Epidermal melanocyte (primary cell): ENCODE results near the gene CAD.
"Not testable (repeated sequence)": the region's sequence is repeated elsewhere in the genome, so short reads cannot be mapped to it uniquely, and the experiment has no call there.

ENCODE experiments used
- DNase-seq: peaks from one replicate; pipeline ENCODE4 v3.0.0; 2011; ENCODE audit warnings: low spot score; ENCODE audit not compliant: insufficient read length

The CAD gene

GRCh38 chr2:27255660-27256059, 38.5 kb downstream of the CAD start:
- DNase-seq = no peak

- no peak for DNase-seq
Measured at GRCh38 chr2:27256855-27257454, 39.8 kb downstream of the CAD start.

- no peak for DNase-seq
Measured at GRCh38 chr2:27258051-27258450, 40.9 kb downstream of the CAD start.

DNA sequence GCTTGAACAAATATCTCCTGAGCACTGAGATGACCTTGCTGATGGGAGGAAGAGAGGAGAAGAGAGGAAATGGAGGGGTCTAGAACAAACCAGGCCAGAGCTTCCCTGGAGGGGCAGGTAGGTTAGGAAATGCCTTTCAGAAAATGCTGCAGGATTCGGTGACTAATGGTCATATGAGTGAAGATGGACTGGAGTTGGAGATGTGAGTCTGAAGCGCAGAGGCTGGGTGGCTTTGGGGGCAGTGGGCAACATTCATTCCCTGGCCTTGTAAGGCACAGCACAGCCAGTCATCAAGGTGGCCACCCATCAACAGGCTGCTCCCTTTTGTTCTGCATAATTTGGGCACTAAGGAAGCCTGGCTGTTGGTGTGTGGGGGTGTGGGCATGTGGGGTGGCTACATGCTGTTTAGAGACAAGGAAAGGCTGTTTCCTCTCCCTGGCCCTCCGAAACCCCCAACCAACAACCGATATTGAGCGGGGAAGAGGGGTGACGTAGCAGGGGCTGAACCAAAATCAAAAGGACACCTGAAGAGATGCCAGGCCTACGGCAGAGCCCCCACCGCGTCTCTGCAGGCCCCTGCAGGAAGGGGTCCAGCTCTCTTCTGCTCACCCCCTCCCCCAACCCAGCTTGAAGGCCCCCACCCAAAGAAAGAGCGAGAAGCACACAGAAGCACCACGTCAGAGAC, 44.2 kb downstream of the CAD start:
- no peak for DNase-seq

DNA sequence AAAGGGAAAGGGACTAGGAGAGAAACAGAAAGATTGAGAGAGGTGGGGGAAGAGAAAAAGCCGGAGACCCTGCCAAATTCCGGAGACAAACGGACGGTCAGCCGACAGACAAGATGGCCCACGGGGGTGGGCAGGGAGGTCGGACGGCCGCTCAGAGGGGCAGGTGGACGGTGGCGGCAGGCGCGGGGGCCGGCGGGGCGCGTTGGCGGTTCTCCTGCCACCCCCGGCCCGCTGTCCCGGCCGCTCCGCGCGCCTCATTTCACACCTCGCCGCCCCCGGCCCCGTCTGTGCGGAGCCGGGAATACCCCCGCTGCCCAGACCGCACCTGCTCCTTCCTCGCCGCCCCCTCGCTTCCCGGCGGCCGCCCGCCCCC, 44.7 kb downstream of the CAD start:
- no peak for DNase-seq

- DNase-seq = peak; percentile 77
Measured at GRCh38 chr2:27262379-27263286, 45.5 kb downstream of the CAD start, which contains the start of gene SLC30A3. Gene SLC30A3, minus strand, starts transcription at chr2:27263047. Its CDS starts 141 bp downstream, at chr2:27262906.

DNA sequence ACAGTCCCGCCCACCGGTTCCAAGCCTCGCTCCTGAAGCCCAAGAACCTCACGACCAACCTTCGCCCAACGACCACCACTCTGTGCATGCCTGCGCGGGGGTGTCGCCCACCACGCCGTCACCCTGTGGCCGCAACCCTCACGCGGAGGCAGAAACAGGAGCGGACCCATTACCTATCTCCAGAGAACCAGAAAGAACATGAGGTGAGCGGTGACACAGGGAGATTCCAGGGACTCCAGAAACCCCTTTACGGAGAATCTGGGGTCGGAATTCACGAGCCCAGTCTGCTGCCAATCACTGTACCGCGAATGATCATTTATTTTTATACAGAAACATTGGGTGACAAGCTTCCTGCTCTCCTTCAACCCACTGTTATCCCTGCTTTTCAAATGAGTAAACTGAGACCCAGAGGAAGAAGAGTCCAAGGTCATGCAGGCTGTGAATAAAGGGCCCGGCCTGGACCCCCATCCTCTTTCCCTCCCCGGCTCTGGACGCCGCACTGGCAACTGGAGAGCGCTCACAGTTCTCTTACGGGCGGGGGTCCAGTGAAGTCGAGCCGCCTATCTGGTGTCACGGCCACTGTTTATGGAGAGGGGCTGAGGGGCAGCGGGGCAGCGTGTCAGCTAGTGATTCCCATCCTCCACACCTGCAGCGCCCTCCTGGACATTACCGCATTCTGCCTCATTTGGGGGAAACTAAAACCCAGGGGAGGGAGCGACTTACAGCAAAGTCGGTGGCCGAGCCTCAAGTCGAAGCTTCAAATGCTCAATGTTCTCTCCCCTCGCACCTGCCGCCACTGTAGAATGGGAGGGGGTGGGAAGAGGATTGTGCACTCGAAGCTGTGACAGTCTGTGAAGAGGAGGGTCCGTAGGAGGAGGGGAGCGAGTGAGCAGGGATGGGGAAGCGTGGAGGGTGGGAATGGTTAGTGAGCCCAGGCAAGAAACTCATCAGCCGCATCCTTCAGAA, 46.4 kb downstream of the CAD start:
- DNase-seq = no peak

GRCh38 chr2:27264253-27264752, 47.1 kb downstream of the CAD start:
- no peak for DNase-seq

- peak; percentile 55 for DNase-seq
Measured at GRCh38 chr2:27264753-27265535, 47.8 kb downstream of the CAD start.

GRCh38 chr2:27265536-27265870, 48.3 kb downstream of the CAD start:
- DNase-seq = no peak

DNA sequence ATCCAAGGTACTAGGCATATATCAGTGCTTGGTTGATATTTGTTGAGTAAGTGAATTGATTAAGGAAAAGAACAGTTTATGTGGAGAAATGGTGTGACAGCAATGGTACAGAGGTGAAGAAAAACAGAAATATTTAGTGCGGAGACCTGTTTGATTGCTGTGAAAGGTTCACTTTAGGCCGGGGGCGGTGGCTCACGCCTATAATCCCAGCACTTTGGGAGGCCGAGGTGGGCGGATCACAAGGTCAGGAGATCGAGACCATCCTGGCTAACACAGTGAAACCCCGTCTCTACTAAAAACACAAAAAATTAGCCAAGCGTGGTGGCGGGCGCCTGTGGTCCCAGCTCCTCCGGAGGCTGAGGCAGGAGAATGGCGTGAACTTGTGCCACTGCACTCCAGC, 51.1 kb downstream of the CAD start:
- not testable (repeated sequence) for DNase-seq

DNA sequence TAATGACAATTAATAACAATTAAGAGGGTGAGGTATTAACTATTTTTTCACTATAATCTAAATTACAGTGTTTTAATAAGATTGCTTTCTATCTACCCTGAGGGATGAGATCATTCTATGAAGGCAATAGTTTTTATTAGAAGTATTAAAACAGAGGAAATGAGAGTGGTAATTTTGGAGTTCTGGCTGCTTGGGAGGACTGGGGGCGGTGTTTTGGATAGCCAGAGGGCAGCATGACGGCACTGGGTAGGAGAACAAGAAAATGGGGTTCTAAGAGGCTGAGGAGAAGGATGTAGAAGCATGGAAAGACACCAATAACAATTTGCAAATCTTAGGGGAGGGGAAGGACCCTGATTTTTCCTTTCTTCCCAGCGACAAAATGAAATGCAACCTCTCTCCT, 53.0 kb downstream of the CAD start:
- no peak for DNase-seq

- no peak for DNase-seq
Measured at GRCh38 chr2:27270670-27271069, 53.5 kb downstream of the CAD start.

DNA sequence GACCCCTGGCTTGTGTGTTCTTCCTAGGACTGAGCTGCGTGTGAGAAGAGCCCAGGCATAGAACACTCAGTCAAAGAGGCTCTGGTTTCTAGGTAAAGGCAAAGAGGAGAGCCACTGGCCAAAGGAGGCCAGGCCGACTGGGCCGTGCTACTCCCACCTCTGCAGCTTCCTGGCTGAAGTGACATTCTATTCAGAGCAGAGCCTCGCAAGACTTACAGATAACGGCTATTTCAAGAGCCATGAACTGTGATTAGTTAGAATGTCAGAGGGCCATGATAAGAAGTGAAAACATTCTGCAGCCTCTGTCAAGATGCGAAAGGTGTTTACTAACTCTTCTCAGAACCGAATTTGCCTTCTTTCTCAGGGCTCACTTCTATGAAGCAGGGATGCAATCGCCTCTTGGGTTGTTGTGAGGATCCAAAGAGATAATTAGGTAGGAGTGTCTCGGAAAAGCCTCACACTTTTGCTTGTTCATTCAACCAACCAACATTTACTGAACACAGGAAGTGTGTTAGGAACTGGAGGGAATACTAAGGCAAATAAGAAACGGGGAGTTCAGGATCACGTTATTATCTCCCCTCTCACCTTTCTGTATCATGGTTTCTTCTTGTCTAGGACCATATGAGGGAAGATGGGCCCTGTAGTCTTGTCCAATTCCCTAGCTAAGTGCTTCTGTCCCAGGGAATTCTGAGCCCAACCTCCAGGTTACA, 54.6 kb downstream of the CAD start:
- no peak for DNase-seq

DNA sequence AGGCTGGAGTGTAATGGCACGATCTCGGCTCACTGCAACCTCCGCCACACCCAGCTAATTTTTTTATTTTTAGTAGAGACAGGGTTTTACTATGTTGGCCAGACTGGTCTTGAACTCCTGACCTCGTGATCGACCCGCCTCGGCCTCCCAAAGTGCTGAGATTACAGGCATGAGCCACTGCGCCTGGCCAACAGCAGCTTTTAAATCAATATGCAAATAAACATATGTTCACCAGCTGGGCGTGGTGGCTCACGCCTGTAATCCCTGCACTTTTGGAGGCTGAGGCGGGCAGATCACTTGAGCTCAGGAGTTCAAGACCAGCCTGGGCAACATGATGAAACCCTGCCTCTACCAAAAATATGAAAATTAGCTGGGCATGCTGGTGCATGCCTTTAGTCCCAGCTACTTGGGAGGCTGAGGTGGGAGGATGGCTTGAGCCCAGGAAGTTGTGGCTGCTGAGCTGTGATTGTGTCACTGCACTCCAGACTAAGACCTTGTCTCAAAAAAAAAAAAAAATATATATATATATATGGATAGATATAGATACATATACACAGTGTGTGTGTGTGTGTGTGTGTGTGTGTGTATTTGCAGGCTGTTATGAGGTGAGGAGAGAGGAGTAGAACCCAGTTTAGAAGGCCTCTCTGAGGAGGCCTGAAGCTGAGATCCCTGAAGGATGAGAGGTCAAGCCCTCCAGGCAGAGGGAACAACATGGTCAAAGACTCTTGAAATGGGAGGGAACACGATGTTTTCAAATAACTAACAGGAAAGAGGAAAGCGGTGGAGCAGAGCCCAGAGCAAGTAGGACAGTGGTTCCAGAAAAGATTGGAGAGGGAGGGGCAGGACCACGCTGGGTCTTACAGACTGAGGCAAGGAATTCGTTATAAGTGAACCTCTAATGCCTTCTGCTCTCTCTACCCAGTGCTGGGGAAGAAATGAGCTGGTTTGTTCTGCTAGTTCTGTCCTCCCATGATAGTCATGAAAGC, 55.7 kb downstream of the CAD start:
- DNase-seq = not testable (repeated sequence)

DNA sequence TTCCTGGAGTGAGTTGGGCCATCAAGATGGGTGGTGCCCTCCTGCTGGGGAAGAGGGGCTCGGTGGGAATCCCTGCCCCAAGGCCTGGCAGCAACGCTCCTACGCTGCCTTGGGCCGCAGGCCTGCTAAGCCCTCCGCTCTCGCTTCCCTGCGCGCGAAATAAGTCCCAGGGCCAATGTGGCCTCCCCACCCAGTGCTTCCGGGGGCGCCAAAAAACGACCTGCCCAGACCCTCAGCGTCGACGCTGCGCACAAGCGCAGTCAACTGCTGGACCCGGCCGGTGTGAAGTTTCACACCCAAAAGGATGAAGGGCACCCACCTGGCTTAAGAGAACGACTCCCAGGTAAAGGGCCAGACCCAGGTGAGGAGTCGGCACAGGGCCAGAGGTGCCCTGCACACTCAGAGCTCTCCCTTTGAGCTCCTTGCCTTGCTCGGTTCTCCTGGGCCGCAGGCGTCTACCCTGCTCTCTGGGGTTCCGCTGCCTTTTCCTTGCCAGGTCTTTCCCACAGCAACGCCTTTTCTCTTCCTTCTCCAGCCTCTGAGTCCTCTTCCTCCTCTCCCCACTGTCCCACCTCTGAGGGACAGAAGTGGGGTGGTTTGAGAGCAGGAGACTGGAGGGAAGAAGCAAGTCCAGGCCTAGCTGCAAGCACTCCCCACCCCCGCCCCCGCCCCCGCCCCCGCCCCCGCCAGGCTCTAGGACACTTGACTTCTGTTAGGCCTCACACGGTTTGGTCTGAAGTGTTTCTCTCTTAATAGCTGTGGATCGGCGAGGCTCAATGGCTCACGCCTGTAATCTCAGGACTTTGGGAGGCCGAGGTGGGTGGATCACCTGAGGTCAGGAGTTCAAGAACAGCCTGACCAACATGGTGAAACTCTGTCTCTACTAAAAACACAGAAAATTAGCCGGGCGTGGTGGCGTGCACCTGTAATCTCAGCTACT, 58.3 kb downstream of the CAD start, which contains the start of gene DNAJC5G:
Gene DNAJC5G, plus strand, starts transcription at position 223 of the 940 bp plus-strand sequence. CDS start 1,296 bp downstream, outside the sequence.
- DNase-seq = no peak

DNA sequence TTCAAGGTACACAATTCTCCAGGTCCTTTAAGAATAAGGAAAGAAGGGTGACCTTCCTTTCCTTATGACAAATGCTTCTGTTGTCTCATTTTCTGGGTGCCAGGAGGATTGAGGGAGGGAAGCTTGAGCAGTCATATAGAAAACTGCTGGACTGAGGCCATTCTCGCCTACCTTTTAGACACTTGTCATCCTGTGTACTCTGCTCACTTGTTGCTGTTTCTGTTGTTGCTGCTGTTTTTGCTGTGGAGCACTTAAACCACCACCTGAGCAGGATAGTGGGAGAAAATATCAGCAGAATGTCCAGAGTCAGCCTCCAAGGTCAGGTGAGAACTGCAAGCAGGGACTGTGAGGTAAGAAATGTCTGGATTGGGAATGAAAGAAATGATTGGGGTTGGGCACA, 60.8 kb downstream of the CAD start:
- no peak for DNase-seq
